ENCODE measurements around the gene RNF212B.

- TF ChIP-seq CTCF (IDR thresholded peaks at IDR 0.05) (no peak), RAD21 (conservative IDR thresholded peaks at IDR 0.05 in 1 of 2, IDR thresholded peaks at IDR 0.05 in 1 of 2) (no peak), JUNB (IDR thresholded peaks at IDR 0.05) (no peak), POLR2A (IDR thresholded peaks at IDR 0.05; ENCODE audit: low read length) (no peak), RCOR1 (IDR thresholded peaks at IDR 0.05; ENCODE audit: low read depth, low read length) (no peak), EP300 (IDR thresholded peaks at IDR 0.05) (no peak), GATA3 (IDR thresholded peaks at IDR 0.05; ENCODE audit: borderline replicate concordance) (no peak), HDAC2 (IDR thresholded peaks at IDR 0.05) (no peak), REST (IDR thresholded peaks at IDR 0.05) (no peak), CEBPB (IDR thresholded peaks at IDR 0.05) (no peak), USF2 (IDR thresholded peaks at IDR 0.05) (no peak)
These were observed 49.3 kb downstream of the RNF212B start for GRCh38 chr14:23286902-23287479.
